HK-2 (cell line): ENCODE measurements around the gene FGR.

Source experiments
- DNase-seq: peaks from one replicate; pipeline ENCODE4 v3.0.0-alpha.2; 2018; ENCODE audit not compliant: unreplicated experiment

FGR gene

DNA sequence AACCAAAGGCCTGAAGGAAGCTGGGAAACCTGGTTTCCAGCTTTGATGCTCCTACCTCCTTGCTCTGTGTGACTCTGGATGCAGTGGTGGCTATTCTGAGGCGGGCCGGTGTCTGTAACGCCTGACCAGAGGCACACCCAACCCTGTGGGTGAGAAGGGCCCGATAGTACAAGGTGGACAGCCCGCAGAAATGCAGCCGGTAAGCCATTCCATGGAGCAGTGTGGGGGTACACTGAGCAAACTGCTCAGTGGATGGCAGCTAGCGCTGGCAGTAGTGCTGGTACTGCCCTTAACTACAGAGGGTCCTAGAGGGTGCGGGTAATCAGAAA is 67.0 kb downstream of the FGR start:
- no peak for DNase-seq

DNA sequence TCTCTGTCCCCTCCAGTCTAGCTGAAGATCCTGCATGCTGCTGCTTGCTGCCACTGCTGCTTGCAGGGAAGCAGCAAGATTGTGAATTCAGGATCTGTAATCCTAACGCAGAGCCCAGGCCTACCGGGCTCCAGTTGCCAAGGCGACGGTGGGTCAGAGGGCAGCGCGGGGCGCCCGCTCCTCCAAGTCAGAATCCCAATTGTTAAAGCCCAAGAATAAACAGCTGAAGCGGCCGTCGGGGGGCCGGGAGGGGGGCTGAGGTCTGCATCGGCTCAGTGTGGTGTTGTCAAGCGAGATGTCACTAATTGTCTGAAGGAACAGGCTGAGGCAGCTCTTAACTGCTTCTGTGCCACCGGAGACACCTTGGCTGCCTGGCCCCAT is 67.8 kb downstream of the FGR start:
- DNase-seq, result no peak

DNA sequence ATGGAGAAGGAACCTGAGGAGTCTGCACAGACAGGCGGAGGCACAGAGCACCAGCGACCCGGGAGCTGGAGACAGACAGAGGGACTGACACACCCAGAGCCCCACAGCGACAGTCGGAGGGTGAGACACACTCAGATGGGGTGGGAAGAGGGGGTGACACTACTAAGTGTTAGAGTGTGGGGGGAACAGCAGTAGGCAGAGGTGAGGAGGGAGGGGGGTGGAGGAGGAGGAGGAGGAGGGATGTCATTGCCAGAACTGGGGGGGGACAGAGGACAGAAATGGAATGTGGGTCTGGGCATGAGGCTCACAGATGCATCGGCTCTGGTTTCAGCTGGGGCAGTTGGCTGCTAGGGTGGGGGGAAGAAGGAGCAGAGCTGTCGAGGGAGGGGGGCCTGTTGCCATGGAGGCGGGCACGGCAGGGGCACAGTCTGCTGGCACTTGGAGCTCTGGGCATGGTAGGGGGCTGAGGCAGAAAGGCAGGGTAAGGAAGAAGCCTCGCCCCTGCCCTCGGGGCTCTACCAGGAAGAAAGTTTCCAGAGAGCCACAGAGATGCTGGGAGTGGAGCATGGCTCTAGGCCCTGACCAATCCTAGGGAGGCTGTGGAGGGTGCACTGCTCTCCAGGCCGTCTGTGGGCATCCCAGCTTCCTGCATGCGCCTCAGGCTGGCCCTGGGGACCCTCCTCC is 68.4 kb downstream of the FGR start:
- no peak for DNase-seq

DNA sequence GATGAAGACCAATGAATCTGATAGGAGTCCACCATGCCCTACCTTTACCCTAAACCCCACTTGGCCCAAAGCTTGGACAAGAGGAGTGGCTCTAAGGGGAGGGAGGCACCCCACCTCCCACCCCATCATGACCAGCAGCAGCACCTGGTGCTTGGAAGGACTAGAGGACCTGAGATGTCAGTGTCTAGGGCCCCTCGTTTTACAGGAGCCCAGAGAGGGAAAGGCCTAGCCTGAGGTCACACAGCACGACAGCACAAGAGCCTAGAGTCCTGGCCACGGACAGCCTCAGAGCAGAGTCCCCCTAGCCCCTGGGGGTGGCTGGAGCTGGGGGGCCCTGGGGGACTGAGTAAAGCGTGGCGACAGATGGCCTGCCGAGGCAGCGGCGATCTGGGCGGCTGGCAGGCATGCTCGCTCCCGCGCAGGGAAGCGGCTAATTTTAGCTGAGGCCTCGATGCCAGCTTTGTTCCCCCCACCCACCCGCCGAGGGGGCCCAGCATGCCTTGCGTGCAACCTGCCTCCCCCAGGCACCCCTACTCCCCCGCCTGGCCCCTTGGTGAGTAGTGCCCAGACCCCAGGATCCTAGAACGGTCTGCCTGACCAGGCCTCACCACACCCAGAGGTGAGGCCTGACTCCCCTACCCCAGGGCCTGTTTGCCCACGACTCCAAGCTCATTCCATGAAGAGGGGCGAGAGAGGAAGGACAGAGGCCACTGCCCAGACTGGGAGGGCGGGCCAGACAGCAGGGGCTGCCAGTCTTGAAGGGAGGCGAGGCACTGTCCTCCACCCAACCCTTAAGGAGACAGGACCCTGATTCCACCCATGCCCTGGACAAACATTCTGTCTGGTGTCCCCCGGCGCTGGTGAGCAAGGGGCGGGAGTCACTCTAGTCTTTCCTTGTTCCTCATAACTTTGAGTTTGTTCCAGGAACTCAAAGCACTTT is 70.0 kb downstream of the FGR start:
- DNase-seq, result no peak

DNA sequence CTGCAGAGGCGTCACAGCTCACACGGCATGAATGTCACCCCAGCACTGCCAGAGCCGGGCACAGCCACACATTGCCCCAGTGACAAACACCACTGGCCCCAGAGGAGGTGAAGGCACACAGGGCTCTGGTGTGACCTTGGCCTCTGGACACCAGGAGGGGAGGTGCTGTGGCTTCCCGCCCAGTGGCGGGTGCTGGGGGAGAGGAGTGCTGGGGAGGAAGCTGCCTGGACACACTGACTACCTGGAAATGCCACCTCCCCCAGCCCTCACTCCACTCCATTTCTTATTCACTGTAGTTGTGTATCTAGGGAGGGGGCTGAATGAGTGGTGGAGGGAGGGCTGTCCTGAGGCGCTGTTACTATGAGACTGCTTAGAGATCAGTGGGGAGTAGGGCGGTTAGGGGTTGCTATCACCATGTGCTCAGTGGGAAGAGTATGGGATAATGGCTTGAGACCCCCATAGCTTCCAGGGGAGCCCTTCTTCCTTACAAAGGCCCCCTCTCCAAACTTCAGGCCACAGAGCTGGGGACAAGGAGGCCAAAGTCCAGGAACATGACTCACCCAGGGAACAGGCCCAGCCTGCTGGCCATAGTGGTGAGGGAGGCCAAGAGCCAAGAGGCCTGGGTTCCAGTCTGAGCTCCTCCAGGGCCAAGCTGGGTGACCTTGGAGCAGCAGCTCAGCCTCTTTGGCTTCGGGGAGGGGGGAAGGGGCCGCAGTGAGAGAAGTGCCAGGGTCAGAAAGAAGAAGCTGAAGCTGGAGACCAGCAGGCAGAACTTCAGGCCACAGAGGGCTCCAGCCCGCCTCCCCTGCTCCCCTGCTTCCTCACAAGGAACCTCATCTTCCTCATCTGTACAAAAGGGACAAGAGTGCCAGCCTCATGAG is 71.2 kb downstream of the FGR start:
- DNase-seq, result peak; percentile 40

DNA sequence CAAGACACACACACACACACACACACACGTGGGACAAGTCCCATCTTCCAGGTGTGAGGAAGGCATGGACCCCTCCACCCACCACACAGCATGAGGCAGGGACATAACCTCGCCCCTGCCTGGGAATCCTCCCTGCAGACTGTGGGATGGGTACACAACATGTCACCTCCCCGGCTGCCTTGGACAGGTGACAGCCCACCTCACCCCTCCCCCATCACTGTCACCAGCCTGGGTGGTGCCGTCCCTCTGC is 71.7 kb downstream of the FGR start:
- no peak for DNase-seq

DNA sequence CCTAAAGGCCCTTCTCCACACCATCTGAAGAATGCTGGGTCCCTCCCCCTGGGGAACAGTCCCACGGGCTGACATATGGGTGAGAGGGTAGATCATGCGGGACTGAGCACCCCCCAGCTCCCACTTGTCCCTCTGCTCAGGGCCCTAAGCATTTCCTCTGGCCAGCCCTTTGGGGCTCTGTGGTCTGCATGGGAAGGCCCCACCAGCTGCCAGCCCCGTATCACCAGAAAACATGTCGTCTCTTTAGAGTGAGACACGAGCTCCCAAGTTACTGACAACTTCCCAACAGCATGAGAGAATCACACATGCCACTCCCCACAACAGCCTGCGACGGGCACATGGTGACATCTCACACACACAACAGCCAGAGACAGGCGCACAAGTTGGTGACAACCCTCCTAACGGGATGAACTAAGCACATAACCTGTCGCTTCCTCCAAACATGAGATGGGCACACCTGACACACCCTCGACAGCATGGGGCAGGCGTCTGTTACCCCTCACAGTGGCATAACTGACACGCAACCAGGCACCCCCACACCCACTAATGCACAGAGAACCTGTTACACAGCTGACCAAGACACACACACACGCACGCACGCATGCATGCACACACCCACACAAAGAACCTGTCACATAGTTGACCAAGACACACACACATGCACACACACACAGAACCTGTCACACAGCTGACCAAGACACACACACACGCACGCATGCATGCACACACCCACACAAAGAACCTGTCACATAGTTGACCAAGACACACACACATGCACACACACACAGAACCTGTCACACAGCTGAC is 72.2 kb downstream of the FGR start:
- DNase-seq, result no peak
